ENCODE data around the gene COL6A2.

DNA sequence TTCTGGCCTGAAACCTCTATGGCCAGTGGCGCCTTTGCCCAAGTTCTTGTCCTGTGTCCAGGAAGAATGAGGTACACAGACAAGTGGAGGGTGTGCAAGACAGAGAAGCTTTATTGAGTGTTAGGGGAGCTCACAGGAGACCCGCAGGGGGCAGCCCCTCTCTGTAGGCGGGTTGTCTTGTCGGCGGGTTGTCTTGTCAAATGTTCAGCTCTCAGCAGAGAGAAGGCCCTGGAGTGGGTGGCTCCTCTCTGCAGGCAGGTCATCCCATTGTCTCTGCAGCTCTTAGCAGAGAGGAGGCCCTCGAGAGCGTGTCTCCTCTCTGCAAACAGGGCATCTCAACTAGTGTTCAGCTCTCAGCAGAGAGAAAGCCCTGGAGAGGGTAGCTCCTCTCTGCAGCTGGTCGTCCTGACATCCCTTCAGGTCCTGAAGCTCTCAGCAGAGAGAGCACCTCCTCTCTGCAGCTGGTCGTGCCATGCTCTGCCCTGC is 11.0 kb downstream of the COL6A2 start:
- TF ChIP-seq, protein P1, sequence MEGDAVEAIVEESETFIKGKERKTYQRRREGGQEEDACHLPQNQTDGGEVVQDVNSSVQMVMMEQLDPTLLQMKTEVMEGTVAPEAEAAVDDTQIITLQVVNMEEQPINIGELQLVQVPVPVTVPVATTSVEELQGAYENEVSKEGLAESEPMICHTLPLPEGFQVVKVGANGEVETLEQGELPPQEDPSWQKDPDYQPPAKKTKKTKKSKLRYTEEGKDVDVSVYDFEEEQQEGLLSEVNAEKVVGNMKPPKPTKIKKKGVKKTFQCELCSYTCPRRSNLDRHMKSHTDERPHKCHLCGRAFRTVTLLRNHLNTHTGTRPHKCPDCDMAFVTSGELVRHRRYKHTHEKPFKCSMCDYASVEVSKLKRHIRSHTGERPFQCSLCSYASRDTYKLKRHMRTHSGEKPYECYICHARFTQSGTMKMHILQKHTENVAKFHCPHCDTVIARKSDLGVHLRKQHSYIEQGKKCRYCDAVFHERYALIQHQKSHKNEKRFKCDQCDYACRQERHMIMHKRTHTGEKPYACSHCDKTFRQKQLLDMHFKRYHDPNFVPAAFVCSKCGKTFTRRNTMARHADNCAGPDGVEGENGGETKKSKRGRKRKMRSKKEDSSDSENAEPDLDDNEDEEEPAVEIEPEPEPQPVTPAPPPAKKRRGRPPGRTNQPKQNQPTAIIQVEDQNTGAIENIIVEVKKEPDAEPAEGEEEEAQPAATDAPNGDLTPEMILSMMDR (IDR thresholded peaks at IDR 0.05 in 2 of 3, conservative IDR thresholded peaks at IDR 0.05 in 1 of 3; ENCODE audit: control insufficient read depth in 2 of 3, extremely low read depth in 1 of 3, insufficient read depth in 1 of 3, low read depth in 3 of 3, low read length in 3 of 3) = no peak
- TF ChIP-seq LARP7 (IDR thresholded peaks at IDR 0.05) (no peak), SMC3 (IDR thresholded peaks at IDR 0.05; ENCODE audit: borderline replicate concordance, low read length) (no peak), EP300 (IDR thresholded peaks at IDR 0.05; ENCODE audit: borderline replicate concordance in 1 of 2, control insufficient read depth in 1 of 2, low read depth in 2 of 2, low read length in 2 of 2) (no peak), MEF2A (IDR thresholded peaks at IDR 0.05; ENCODE audit: insufficient read depth, low read depth, low read length) (no peak), NR2F1 (conservative IDR thresholded peaks at IDR 0.05) (no peak)
- TF ChIP-seq, protein P2, sequence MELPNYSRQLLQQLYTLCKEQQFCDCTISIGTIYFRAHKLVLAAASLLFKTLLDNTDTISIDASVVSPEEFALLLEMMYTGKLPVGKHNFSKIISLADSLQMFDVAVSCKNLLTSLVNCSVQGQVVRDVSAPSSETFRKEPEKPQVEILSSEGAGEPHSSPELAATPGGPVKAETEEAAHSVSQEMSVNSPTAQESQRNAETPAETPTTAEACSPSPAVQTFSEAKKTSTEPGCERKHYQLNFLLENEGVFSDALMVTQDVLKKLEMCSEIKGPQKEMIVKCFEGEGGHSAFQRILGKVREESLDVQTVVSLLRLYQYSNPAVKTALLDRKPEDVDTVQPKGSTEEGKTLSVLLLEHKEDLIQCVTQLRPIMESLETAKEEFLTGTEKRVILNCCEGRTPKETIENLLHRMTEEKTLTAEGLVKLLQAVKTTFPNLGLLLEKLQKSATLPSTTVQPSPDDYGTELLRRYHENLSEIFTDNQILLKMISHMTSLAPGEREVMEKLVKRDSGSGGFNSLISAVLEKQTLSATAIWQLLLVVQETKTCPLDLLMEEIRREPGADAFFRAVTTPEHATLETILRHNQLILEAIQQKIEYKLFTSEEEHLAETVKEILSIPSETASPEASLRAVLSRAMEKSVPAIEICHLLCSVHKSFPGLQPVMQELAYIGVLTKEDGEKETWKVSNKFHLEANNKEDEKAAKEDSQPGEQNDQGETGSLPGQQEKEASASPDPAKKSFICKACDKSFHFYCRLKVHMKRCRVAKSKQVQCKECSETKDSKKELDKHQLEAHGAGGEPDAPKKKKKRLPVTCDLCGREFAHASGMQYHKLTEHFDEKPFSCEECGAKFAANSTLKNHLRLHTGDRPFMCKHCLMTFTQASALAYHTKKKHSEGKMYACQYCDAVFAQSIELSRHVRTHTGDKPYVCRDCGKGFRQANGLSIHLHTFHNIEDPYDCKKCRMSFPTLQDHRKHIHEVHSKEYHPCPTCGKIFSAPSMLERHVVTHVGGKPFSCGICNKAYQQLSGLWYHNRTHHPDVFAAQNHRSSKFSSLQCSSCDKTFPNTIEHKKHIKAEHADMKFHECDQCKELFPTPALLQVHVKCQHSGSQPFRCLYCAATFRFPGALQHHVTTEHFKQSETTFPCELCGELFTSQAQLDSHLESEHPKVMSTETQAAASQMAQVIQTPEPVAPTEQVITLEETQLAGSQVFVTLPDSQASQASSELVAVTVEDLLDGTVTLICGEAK (IDR thresholded peaks at IDR 0.05; ENCODE audit: borderline replicate concordance) = no peak
